ENCODE measurements around the gene GNB1.
"Not testable (repeated sequence)": the region's sequence is repeated elsewhere in the genome, so short reads cannot be mapped to it uniquely, and the experiment has no call there.

Gene GNB1

GRCh38 chr1:1758692-1759455 is 132.0 kb downstream of the GNB1 start:
- no peak for DNase-seq

GRCh38 chr1:1758059-1758621 is 132.7 kb downstream of the GNB1 start:
- no peak for DNase-seq

GRCh38 chr1:1757422-1758058 is 133.3 kb downstream of the GNB1 start:
- no peak for DNase-seq

- no peak for DNase-seq
Measured at GRCh38 chr1:1756661-1757421, 134.0 kb downstream of the GNB1 start.

- no peak for DNase-seq
Measured at GRCh38 chr1:1755852-1756251, 135.0 kb downstream of the GNB1 start.

GRCh38 chr1:1755426-1755825 is 135.5 kb downstream of the GNB1 start:
- DNase-seq = no peak

GRCh38 chr1:1754051-1754815 is 136.7 kb downstream of the GNB1 start:
- no peak for DNase-seq

- DNase-seq = no peak
Measured at GRCh38 chr1:1753607-1754005, 137.3 kb downstream of the GNB1 start.

- DNase-seq = no peak
Measured at GRCh38 chr1:1752636-1753606, 138.0 kb downstream of the GNB1 start.

GRCh38 chr1:1752190-1752589 is 138.7 kb downstream of the GNB1 start:
- no peak for DNase-seq

- DNase-seq = not testable (repeated sequence)
Measured at GRCh38 chr1:1749941-1750340, 140.9 kb downstream of the GNB1 start.

GRCh38 chr1:1748686-1749321 is 142.1 kb downstream of the GNB1 start:
- no peak for DNase-seq

- not testable (repeated sequence) for DNase-seq
Measured at GRCh38 chr1:1746566-1746909, 144.3 kb downstream of the GNB1 start.

GRCh38 chr1:1745651-1746565 is 145.0 kb downstream of the GNB1 start:
- DNase-seq = peak; percentile 89

GRCh38 chr1:1742529-1742928 is 148.4 kb downstream of the GNB1 start:
- DNase-seq = not testable (repeated sequence)

GRCh38 chr1:1741013-1741412 is 149.9 kb downstream of the GNB1 start:
- DNase-seq = not testable (repeated sequence)

- DNase-seq = not testable (repeated sequence)
Measured at GRCh38 chr1:1738799-1739337, 152.0 kb downstream of the GNB1 start.

- not testable (repeated sequence) for DNase-seq
Measured at GRCh38 chr1:1737675-1738590, 153.0 kb downstream of the GNB1 start.
